Naive B cell (primary cell): ENCODE results near the gene HNRNPD. TPM values are rescaled to one million over a fixed set of nuclear protein-coding genes. Genes with fewer than 3 reads are reported as not detected.
A peak's percentile ranks its signal among the peaks of the same experiment; 100 is the strongest.
"Not testable (repeated sequence)": the region's sequence is repeated elsewhere in the genome, so short reads cannot be mapped to it uniquely, and the experiment has no call there.

ENCODE experiments used
- ATAC-seq, 2 donors: fragments of 150-1000 bp; cut with Tn5 transposase; 2 replicates each; pipeline ENCODE4 v1.10.0; 2021; ENCODE audit warnings: low read depth in 2 of 2, mild to moderate bottlenecking in 2 of 2, moderate library complexity in 2 of 2
- DNase-seq: peaks from one replicate; pipeline ENCODE4 v3.0.0; 2022
- H3K27ac Mint-ChIP-seq, 6 donors: one replicate each; pipeline ENCODE4 v1.8.0; 2020 to 2022; ENCODE audit warnings: mild to moderate bottlenecking in 6 of 6, mixed read lengths in 6 of 6, moderate library complexity in 5 of 6, inconsistent platforms in 2 of 6
- H3K27me3 Mint-ChIP-seq, 3 donors: one replicate each; pipeline ENCODE4 v1.8.0; 2021 to 2022; ENCODE audit warnings: mixed read lengths in 3 of 3, mild to moderate bottlenecking in 1 of 3
- H3K36me3 Mint-ChIP-seq, 2 donors: one replicate each; pipeline ENCODE4 v1.8.0; 2020 to 2022; ENCODE audit warnings: mixed read lengths in 2 of 2, inconsistent platforms in 1 of 2, mild to moderate bottlenecking in 1 of 2
- H3K4me1 Mint-ChIP-seq, 3 donors: one replicate each; pipeline ENCODE4 v1.8.0; 2020 to 2022; ENCODE audit warnings: mixed read lengths in 3 of 3, inconsistent platforms in 1 of 3, mild to moderate bottlenecking in 1 of 3, moderate library complexity in 1 of 3
- H3K4me3 Mint-ChIP-seq, 8 donors: one replicate each; pipeline ENCODE4 v1.8.0; 2020 to 2022; ENCODE audit warnings: mild to moderate bottlenecking in 8 of 8, mixed read lengths in 8 of 8, moderate library complexity in 8 of 8, inconsistent platforms in 2 of 8
- H3K9me3 Mint-ChIP-seq, 7 donors: one replicate each; pipeline ENCODE4 v1.8.0; 2020 to 2022; ENCODE audit warnings: mixed read lengths in 7 of 7, mild to moderate bottlenecking in 5 of 7, inconsistent platforms in 2 of 7, moderate library complexity in 1 of 7
- polyA plus RNA-seq, 6 donors: library from polyadenylated mRNA; unstranded; fragments of 300-500 nt; fragmentation: Illumina TruSeq; gene quantifications; one replicate each; pipeline ENCODE4 v1.2.3, GENCODE V29; 2021; ENCODE audit warnings: low read depth in 6 of 6

The HNRNPD gene
- polyA plus RNA-seq, 6 donors from 2014 or later, result 219 to 328 (median 248) TPM

DNA sequence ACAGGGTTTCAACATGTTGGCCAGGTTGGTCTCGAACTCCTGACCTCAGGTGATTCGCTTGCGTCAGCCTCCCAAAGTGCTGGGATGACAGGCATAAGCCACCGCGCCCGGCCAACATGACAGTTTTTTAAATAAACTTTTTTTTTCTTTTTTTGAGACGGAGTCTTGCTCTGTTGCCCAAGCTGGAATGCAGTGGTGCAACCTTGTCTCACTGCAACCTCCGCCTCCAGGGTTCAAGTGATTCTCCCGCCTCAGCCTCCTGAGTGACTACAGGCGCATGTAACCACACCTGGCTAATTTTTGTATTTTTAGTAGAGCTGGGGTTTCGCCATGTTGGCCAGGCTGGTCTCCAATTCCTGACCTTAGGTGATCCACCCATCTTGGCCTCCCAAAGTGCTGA lies 7.4 kb downstream of the HNRNPD start:
- not testable (repeated sequence) for H3K27me3 Mint-ChIP-seq, ATAC-seq, DNase-seq, H3K9me3 Mint-ChIP-seq, H3K36me3 Mint-ChIP-seq
- H3K4me1 Mint-ChIP-seq, result peaks cover 47 to 84% (median 80%) of the 10 kb centered on the region in 3 donors
- H3K4me3 Mint-ChIP-seq, result peak overlapping the region in 2 of 8 donors; percentile 23 to 25
- peak overlapping the region in 4 of 6 donors; percentile 15 to 82 (median 64) for H3K27ac Mint-ChIP-seq

DNA sequence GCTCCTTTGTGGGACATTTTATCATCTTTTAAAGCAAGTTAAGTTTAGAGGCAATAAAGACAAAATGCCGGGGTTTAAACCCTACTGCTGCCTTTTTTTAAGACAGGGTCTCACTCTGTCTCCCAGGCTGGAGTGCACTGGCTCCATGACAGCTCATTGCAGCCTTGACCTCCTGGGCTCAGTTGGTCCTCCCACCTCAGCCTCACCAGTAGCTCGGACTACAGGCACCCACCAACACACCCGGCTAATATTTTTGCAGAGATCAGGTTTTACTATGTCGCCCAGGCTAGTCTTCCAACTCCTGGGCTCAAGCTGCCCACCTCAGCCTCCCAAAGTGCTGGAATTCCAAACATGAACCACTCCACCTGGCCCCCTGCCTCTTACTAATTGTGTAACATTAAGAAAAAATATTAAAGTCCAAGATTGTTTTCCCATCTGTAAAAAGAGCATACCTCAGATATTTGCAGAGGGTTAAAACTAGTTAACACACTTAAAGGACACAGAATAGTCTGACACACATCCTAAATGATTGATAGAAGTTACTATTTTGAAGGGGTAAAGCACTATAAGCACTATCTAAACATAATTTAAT lies 9.8 kb downstream of the HNRNPD start:
- Mint-ChIP-seq H3K27me3 (no peaks in the 10 kb centered on the region), H3K27ac (peak overlapping the region in 4 of 6 donors; percentile 30 to 80 (median 69)), H3K4me3 (peak overlapping the region in 3 of 8 donors; percentile 2 to 70 (median 16)), H3K4me1 (peaks cover 53 to 82% (median 78%) of the 10 kb centered on the region in 3 donors), H3K36me3 (peaks cover 0 to 2% of the 10 kb centered on the region in 2 donors), H3K9me3 (no peaks in the 10 kb centered on the region)
- DNase-seq (no peak), ATAC-seq (no peak)

- Mint-ChIP-seq H3K4me1 (peaks cover 58 to 86% (median 84%) of the 10 kb centered on the region in 3 donors), H3K9me3 (no peaks in the 10 kb centered on the region), H3K36me3 (peaks cover 0 to 8% of the 10 kb centered on the region in 2 donors), H3K4me3 (peak overlapping the region in 6 of 8 donors; percentile 32 to 88 (median 60)), H3K27ac (peak overlapping the region in 5 of 6 donors; percentile 46 to 93 (median 81)), H3K27me3 (no peaks in the 10 kb centered on the region)
- DNase-seq (no peak), ATAC-seq (peak; percentile 32 to 37)
Observed at GRCh38 chr4:82362565-82362964, 11.2 kb downstream of the HNRNPD start.

DNA sequence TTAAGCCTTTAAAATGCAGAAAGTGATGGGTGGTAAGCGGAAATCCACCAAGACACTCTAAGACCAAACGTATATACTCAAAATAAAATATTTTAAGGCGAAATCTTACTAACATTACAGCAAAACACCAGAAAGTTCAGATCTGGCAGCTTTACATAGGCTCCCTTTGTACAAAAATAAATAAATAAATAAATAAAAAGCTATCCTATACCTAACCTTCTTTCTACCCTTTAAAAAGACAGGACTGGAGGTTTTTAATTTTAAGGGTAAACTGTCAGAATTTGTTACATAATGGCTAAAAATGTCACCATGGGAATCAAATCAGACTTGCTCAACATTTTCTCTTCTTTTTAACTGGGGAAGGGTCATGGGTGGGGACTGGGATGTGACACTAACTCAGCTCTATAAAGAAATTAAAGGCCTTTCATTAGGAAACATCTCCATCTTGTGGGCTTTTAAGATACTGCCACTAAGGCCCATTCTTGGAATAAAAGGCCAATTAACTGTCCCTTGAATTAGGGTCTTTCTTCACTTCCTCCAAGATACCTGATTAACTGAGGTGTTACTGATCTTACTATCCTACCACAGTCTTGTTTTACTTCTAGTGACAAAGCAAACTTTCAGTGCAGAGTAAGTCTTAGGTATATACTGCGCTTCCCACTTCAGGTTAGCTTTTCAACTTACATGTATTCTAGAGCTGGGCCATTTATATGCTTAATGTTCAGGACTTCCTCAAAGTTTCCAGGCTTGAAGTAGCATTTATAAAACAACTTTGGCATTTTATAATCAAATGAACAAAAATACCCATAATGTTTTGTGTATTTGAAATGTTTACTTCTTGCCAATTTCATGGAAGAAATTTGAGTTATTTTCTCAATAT lies 13.3 kb downstream of the HNRNPD start:
- H3K4me3 Mint-ChIP-seq, result peak overlapping the region in 1 of 8 donors; percentile 42
- no peaks in the 10 kb centered on the region for H3K27me3 Mint-ChIP-seq
- no peaks in the 10 kb centered on the region for H3K9me3 Mint-ChIP-seq
- peaks cover 0 to 15% of the 10 kb centered on the region in 2 donors for H3K36me3 Mint-ChIP-seq
- peaks cover 55 to 72% (median 69%) of the 10 kb centered on the region in 3 donors for H3K4me1 Mint-ChIP-seq
- ATAC-seq (peak; percentile 72 to 77), DNase-seq (peak; percentile 50)
- H3K27ac Mint-ChIP-seq, result peak overlapping the region; percentile 41 to 85 (median 64)

DNA sequence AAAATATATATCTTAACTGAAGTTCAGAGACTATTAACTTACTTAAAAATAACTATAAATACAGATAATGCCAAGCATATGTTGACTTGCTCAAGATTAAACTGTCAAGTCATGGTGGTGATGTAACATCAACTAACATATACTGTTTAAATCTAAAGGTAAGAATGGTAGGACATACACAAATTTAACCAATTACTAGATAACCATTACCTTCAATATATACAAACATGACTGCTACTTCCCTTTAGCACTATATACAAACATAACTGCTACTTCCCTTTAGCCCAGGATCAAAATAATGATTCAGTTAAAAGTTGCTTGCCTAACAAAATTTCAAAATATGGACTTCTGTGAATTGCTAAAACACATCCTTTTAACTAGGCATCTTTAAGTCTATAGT lies 14.9 kb downstream of the HNRNPD start:
- peaks cover 47 to 61% (median 60%) of the 10 kb centered on the region in 3 donors for H3K4me1 Mint-ChIP-seq
- H3K4me3 Mint-ChIP-seq, result peak overlapping the region in 1 of 8 donors; percentile 12
- H3K27ac Mint-ChIP-seq, result peak overlapping the region in 2 of 6 donors; percentile 2 to 59
- H3K27me3 Mint-ChIP-seq, result no peaks in the 10 kb centered on the region
- ATAC-seq (no peak), DNase-seq (no peak)
- H3K36me3 Mint-ChIP-seq, result peaks cover 3 to 20% of the 10 kb centered on the region in 2 donors
- H3K9me3 Mint-ChIP-seq, result no peaks in the 10 kb centered on the region

GRCh38 chr4:82357640-82358039 lies 16.2 kb downstream of the HNRNPD start:
- peak overlapping the region in 1 of 8 donors; percentile 10 for H3K4me3 Mint-ChIP-seq

GRCh38 chr4:82354788-82355187 lies 19.0 kb downstream of the HNRNPD start:
- Mint-ChIP-seq H3K36me3 (peaks cover 8 to 24% of the 10 kb centered on the region in 2 donors), H3K4me1 (peaks cover 20 to 44% (median 34%) of the 10 kb centered on the region in 3 donors), H3K9me3 (no peaks in the 10 kb centered on the region), H3K27me3 (no peaks in the 10 kb centered on the region), H3K27ac (peak overlapping the region in 1 of 6 donors; percentile 47), H3K4me3 (no peak overlapping the region)
- DNase-seq (no peak), ATAC-seq (no peak)

More at GRCh38 chr4:82357640-82358039, 16.2 kb downstream of the HNRNPD start:
- Mint-ChIP-seq H3K9me3 (no peaks in the 10 kb centered on the region), H3K27ac (peak overlapping the region in 5 of 6 donors; percentile 27 to 82 (median 69)), H3K36me3 (peaks cover 8 to 21% of the 10 kb centered on the region in 2 donors), H3K27me3 (no peaks in the 10 kb centered on the region), H3K4me1 (peaks cover 40 to 61% (median 54%) of the 10 kb centered on the region in 3 donors)
- ATAC-seq, result no peak
- no peak for DNase-seq

DNA sequence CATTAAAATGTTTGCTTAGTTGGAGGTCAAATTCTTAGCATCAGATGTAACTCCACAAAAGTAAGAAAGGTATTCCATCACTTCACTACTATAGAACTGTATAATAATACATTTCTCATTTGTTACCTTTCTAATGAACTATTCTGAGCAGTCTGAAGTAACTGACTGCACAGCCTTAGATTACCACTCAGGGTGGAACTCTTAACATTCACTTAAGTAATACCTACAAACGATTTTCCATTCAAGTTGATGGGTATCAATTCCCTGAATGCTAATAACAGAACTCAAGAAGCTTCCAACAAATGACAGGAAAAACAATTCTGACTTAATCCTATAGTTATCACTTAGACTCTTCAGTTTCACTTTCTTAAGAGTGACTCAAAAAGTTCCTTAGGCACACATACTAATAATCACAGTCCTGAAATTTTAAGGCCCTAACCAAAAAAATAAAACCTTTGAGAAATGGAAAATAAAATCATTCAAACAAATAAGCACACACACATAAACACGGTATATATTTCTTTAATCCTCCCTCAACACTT lies 20.9 kb downstream of the HNRNPD start:
- DNase-seq (no peak), ATAC-seq (no peak)
- Mint-ChIP-seq H3K4me1 (peaks cover 4 to 29% (median 25%) of the 10 kb centered on the region in 3 donors), H3K27ac (peak overlapping the region in 3 of 6 donors; percentile 71 to 78 (median 75)), H3K4me3 (no peak overlapping the region), H3K9me3 (no peaks in the 10 kb centered on the region), H3K27me3 (no peaks in the 10 kb centered on the region), H3K36me3 (peaks cover 8 to 18% of the 10 kb centered on the region in 2 donors)

DNA sequence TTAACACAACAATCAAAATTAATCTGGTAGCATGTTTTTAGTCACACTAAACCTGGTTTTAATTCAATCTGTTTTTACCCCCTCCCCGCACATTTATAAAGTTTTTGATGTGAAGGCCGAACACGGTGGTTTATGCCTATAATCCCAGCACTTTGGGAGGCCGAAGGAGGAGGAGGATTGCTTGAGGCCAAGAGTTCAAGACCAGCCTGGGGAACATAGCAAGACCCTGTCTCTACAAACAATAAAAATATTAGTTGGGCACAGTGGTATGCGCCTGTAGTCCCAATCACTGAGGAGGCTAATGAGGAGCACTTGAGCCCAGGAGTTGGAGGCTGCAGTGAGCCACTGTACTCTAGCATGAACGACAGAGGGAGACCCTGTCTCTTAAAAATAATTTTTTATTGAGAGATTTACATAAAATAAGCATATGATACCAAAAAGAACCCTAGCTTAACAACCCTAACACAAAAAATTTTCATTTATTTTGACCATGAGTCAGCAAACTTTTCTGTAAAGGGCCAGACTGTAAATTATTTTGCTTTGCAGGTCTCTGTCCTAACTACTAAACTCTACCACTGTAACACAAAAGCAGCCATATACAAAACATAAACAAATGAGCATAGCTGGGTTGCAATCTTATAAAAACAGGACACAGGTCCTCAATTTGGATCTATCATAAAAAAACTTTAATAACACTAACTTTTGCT lies 21.5 kb downstream of the HNRNPD start:
- H3K4me3 Mint-ChIP-seq, result no peak overlapping the region
- H3K36me3 Mint-ChIP-seq, result peaks cover 8 to 12% of the 10 kb centered on the region in 2 donors
- H3K27ac Mint-ChIP-seq, result peak overlapping the region in 4 of 6 donors; percentile 53 to 78 (median 73)
- ATAC-seq, result no peak
- H3K4me1 Mint-ChIP-seq, result peaks cover 4 to 23% (median 19%) of the 10 kb centered on the region in 3 donors
- no peaks in the 10 kb centered on the region for H3K27me3 Mint-ChIP-seq
- DNase-seq, result no peak
- no peaks in the 10 kb centered on the region for H3K9me3 Mint-ChIP-seq

DNA sequence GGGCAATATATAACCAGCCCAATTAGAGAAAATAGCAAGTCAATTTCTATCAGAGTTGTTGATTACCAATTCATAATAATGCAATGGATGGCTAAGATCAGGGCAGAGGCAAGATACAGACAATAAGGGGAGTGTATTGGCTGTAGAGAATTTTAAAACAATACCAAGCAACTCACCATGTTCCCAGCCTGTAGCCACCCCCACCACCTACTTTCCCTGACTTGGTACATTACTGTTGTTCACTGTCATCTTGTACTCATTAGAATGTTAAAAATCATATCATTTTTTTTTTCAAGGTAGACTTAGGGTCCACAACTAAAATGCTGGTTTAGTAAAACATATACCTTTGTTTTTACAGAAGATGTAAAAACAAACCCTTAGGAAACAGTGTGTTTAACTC lies 27.7 kb downstream of the HNRNPD start:
- Mint-ChIP-seq H3K36me3 (no peaks in the 10 kb centered on the region), H3K9me3 (no peaks in the 10 kb centered on the region), H3K4me3 (no peak overlapping the region), H3K27ac (peak overlapping the region in 4 of 6 donors; percentile 41 to 88 (median 76)), H3K27me3 (no peaks in the 10 kb centered on the region), H3K4me1 (peaks cover 5 to 16% (median 6%) of the 10 kb centered on the region in 3 donors)
- DNase-seq (no peak), ATAC-seq (no peak)

DNA sequence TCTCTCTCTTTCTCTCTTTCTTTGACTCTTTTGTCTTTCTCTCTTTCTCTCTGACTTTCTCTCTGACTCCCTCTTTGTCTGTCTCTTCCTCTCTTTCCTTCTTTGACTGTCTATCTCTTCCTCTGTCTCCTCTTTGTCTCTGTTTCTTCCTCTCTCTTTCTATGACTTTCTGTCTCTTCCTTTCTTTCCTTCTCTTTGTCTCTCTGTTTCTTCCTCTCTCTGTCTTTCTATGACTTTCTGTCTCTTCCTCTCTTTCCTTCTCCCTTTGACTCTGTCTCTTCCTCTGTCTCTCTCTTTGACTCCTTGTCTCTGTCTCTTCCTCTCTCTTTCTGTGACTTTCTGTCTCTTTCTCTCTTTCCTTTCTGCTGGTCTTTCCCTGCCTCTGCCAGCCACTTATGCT lies 38.7 kb downstream of the HNRNPD start:
- ATAC-seq, result no peak
- no peak for DNase-seq
- H3K27ac Mint-ChIP-seq, result no peak overlapping the region
- H3K9me3 Mint-ChIP-seq, result peaks cover 0 to 13% (median 5%) of the 10 kb centered on the region in 7 donors
- H3K4me3 Mint-ChIP-seq, result peak overlapping the region in 1 of 8 donors; percentile 3
- H3K4me1 Mint-ChIP-seq, result peaks cover 0 to 3% (median 0%) of the 10 kb centered on the region in 3 donors
- no peaks in the 10 kb centered on the region for H3K27me3 Mint-ChIP-seq
- peaks cover 0 to 9% of the 10 kb centered on the region in 2 donors for H3K36me3 Mint-ChIP-seq

- ATAC-seq, H3K36me3 Mint-ChIP-seq, H3K27ac Mint-ChIP-seq: not testable (repeated sequence)
Observed at GRCh38 chr4:82333641-82334040, 40.1 kb downstream of the HNRNPD start.

DNA sequence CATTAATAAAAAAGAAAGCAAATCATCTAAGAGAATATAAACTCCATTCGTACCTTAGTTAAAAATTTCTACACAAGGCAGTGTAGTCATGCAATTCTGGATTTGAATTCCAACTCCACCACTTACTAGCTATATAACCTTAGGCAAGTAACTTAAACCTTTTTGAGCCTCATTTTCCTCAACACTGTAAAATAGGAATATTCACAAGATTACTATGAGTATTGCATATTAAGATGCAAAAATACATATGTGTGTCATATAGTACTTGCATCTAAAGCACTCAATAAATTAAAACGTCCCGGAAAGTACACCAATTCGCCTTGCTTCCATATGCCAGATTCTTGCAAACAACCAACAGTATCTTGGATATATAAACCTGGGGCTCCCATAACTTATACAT lies 42.0 kb downstream of the HNRNPD start:
- Mint-ChIP-seq H3K36me3 (peaks cover 0 to 9% of the 10 kb centered on the region in 2 donors), H3K4me3 (no peak overlapping the region), H3K27ac (no peak overlapping the region), H3K27me3 (no peaks in the 10 kb centered on the region), H3K9me3 (peaks cover 0 to 13% (median 5%) of the 10 kb centered on the region in 7 donors), H3K4me1 (no peaks in the 10 kb centered on the region)
- DNase-seq (no peak), ATAC-seq (no peak)

More at GRCh38 chr4:82333641-82334040, 40.1 kb downstream of the HNRNPD start:
- H3K4me3 Mint-ChIP-seq, result peak overlapping the region in 1 of 8 donors; percentile 20
- not testable (repeated sequence) for H3K4me1 Mint-ChIP-seq, H3K27me3 Mint-ChIP-seq, DNase-seq
- peaks cover 0 to 13% (median 5%) of the 10 kb centered on the region in 7 donors for H3K9me3 Mint-ChIP-seq
